ENCODE data around the gene RTN4R.

DNA sequence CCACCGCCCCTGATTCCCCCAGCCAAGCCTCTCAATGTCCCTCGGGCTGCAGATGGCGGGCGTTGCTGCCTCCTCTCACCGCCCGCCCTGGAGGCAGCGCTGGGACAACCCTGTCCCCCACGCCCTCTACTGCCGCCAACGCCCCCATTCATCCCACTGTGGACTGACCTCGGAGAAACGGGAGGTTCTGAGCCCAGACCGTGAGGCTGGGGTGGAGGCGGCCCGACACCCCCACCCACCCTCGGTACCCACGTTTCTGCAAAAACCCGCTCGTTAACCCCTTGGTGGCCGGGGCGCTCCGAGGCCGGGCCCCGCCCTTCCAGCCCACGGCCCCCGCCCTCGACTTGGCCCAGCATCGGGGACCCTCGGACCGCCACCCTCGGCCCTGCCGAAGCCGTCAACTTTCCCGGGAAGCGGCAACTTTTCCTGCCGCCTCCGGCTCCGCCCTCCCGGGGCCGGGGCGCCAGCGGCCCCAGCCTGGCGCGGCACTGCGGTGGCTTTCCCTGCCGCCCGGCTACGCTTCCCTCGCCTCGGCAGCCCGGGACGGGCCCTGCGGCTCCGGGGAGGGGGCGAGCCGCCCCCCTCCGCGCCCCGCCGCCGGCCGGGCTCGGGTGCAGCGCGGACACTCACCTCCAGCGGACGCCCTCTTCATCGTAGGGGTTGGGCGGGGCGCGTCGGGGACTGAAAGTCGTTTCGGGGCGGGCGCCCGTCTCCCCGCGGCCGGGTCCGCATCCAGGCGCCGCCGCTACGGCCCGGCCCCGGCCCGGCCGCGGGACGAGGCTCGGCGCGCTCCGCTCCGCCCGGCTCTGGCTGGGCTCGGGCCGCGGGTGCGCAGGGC is 458 bp downstream of the RTN4R start:
- TF ChIP-seq CTCF (IDR thresholded peaks at IDR 0.05) (no peak), POLR2A (IDR thresholded peaks at IDR 0.05) (no peak)
